ENCODE data around the gene OR4K13.

The OR4K13 gene

GRCh38 chr14:20019257-20019865, 16.5 kb downstream of the OR4K13 start, which contains the start of gene OR4K14:
TSS of gene OR4K14 (minus strand) at chr14:20019307. CDS start at chr14:20015193, 4,114 bp downstream.
- H3K9me3 ChIP-seq, result no peaks in the 10 kb centered on the region
- no peak for DNase-seq
- no peaks in the 10 kb centered on the region for H3K27me3 ChIP-seq
- H3K4me1 ChIP-seq, result no peaks in the 10 kb centered on the region
- no peak within 1 kb of the TSS for H3K4me3 ChIP-seq (ENCODE audit: low read depth, low read length)
- TF ChIP-seq CTCF (IDR thresholded peaks at IDR 0.05; ENCODE audit: low read depth, low read length), result no peak
- H3K36me3 ChIP-seq, result no peaks in the 10 kb centered on the region

GRCh38 chr14:20008156-20008555, 27.7 kb downstream of the OR4K13 start:
- H3K36me3 ChIP-seq, result no peaks in the 10 kb centered on the region
- no peaks in the 10 kb centered on the region for H3K27me3 ChIP-seq
- no peak for DNase-seq
- TF ChIP-seq CTCF (IDR thresholded peaks at IDR 0.05; ENCODE audit: low read depth, low read length), result no peak
- no peak overlapping the region for H3K4me3 ChIP-seq (ENCODE audit: low read depth, low read length)
- H3K4me1 ChIP-seq, result no peaks in the 10 kb centered on the region
- no peaks in the 10 kb centered on the region for H3K9me3 ChIP-seq

GRCh38 chr14:20002319-20002718, 33.5 kb downstream of the OR4K13 start:
- Histone ChIP-seq H3K4me1 (no peaks in the 10 kb centered on the region), H3K4me3 (ENCODE audit: low read depth, low read length) (no peak overlapping the region), H3K9me3 (no peaks in the 10 kb centered on the region), H3K36me3 (no peaks in the 10 kb centered on the region), H3K27me3 (no peaks in the 10 kb centered on the region)
- DNase-seq, result no peak
- no peak for TF ChIP-seq CTCF (IDR thresholded peaks at IDR 0.05; ENCODE audit: low read depth, low read length)

- no peak for DNase-seq
- no peak for TF ChIP-seq CTCF (IDR thresholded peaks at IDR 0.05; ENCODE audit: low read depth, low read length)
- Histone ChIP-seq H3K4me1 (no peaks in the 10 kb centered on the region), H3K4me3 (ENCODE audit: low read depth, low read length) (no peak within 1 kb of the TSS), H3K36me3 (no peaks in the 10 kb centered on the region), H3K9me3 (no peaks in the 10 kb centered on the region), H3K27me3 (no peaks in the 10 kb centered on the region)
These were observed 34.0 kb downstream of the OR4K13 start, which contains the start of gene OR4Q2 for GRCh38 chr14:20001863-20002262. TSS of gene OR4Q2 (plus strand) at chr14:20002163.

- no peaks in the 10 kb centered on the region for H3K27me3 ChIP-seq
- H3K9me3 ChIP-seq, result no peaks in the 10 kb centered on the region
- DNase-seq, result no peak
- TF ChIP-seq CTCF (IDR thresholded peaks at IDR 0.05; ENCODE audit: low read depth, low read length), result no peak
- H3K4me1 ChIP-seq, result no peaks in the 10 kb centered on the region
- H3K4me3 ChIP-seq (ENCODE audit: low read depth, low read length), result no peak overlapping the region
- H3K36me3 ChIP-seq, result no peaks in the 10 kb centered on the region
These were observed 42.4 kb downstream of the OR4K13 start for GRCh38 chr14:19993438-19993837.

All from BE2C (cell line).